Neural cell (in vitro differentiated cells): ENCODE measurements around the gene SURF1. TPM values are rescaled to one million over a fixed set of nuclear protein-coding genes. Genes with fewer than 3 reads are reported as not detected.

Source experiments
- H2AFZ ChIP-seq: fragments of 200-600, 300-800 bp; sonication (generic), shearing (Covaris generic); 2 replicates; pipeline ENCODE4 v1.6.0; 2014; ENCODE audit warnings: low read depth, mild to moderate bottlenecking, antibody characterized with exemption, low read length, moderate library complexity
- H3F3A ChIP-seq: fragments of 200-600 bp; shearing (Covaris generic); 2 replicates; pipeline ENCODE4 v1.6.1; 2016; ENCODE audit warnings: mild to moderate bottlenecking, moderate library complexity, mixed read lengths, antibody characterized with exemption, low read length; ENCODE audit not compliant: insufficient read depth, poor library complexity, severe bottlenecking
- H3K27ac ChIP-seq: fragments of 200-600, 300-800 bp; sonication (generic), shearing (Covaris generic); 2 replicates; pipeline ENCODE4 v1.5.1; 2014; ENCODE audit warnings: mild to moderate bottlenecking, low read length, moderate library complexity
- H3K27me3 ChIP-seq: fragments of 300-800, 200-600 bp; sonication (generic), shearing (Covaris generic); 2 replicates; pipeline ENCODE4 v1.6.0; 2014; ENCODE audit warnings: mild to moderate bottlenecking, low read depth, low read length, moderate library complexity; ENCODE audit not compliant: insufficient read depth
- H3K36me3 ChIP-seq: fragments of 300-800, 200-600 bp; sonication (generic), shearing (Covaris generic); 2 replicates; pipeline ENCODE4 v1.5.1; 2014; ENCODE audit warnings: mild to moderate bottlenecking, antibody characterized with exemption, low read length, moderate library complexity; ENCODE audit not compliant: insufficient read depth
- H3K4me2 ChIP-seq: fragments of 300-800, 200-600 bp; sonication (generic), shearing (Covaris generic); 2 replicates; pipeline ENCODE4 v1.6.0; 2014; ENCODE audit warnings: mild to moderate bottlenecking, low read length
- H3K4me3 ChIP-seq: fragments of 300-800, 200-600 bp; sonication (generic), shearing (Covaris generic); 2 replicates; pipeline ENCODE4 v1.5.1; 2014; ENCODE audit warnings: mild to moderate bottlenecking, low read length, moderate library complexity
- H3K79me2 ChIP-seq: fragments of 200-600 bp; shearing (Covaris generic); replicated peaks from 2 replicates; pipeline ENCODE4 v1.6.0; 2014; ENCODE audit warnings: mild to moderate bottlenecking, low read length, moderate library complexity; ENCODE audit not compliant: insufficient read depth
- H3K9ac ChIP-seq: fragments of 300-800, 200-600 bp; sonication (generic), shearing (Covaris generic); 2 replicates; pipeline ENCODE4 v1.6.1; 2016; ENCODE audit warnings: mild to moderate bottlenecking, low read length, mixed read lengths
- H3K9me2 ChIP-seq: fragments of 200-600 bp; shearing (Covaris generic); 2 replicates; pipeline ENCODE4 v1.6.1; 2016; ENCODE audit warnings: mild to moderate bottlenecking, low read length, mixed read lengths; ENCODE audit not compliant: insufficient read depth
- H3K9me3 ChIP-seq: fragments of 200-600, 300-800 bp; sonication (generic), shearing (Covaris generic); 2 replicates; pipeline ENCODE4 v1.6.1; 2016; ENCODE audit warnings: mild to moderate bottlenecking, mixed run types, low read length, moderate library complexity, mixed read lengths
- H4K20me1 ChIP-seq: fragments of 200-600 bp; shearing (Covaris generic); 2 replicates; pipeline ENCODE4 v1.6.1; 2016; ENCODE audit warnings: mild to moderate bottlenecking, mixed run types; ENCODE audit not compliant: insufficient read depth
- CTCF ChIP-seq: fragments of 450-650 bp; IDR thresholded peaks from 2 replicates; pipeline ENCODE4 v1.5.1; 2014; ENCODE audit warnings: antibody characterized with exemption, mild to moderate bottlenecking, moderate library complexity; ENCODE audit not compliant: poor library complexity, severe bottlenecking
- EP300 ChIP-seq: fragments of 450-650 bp; conservative IDR thresholded peaks from 2 replicates; pipeline ENCODE4 v1.6.1; 2014; ENCODE audit warnings: antibody characterized with exemption, mild to moderate bottlenecking, moderate library complexity; ENCODE audit not compliant: poor library complexity, severe bottlenecking
- EZH2 ChIP-seq: fragments of 200-600, 300-800 bp; shearing (Covaris generic), sonication (generic); IDR thresholded peaks from 2 replicates; pipeline ENCODE4 v1.6.1; 2014; ENCODE audit warnings: antibody characterized with exemption, low read length, borderline replicate concordance, mild to moderate bottlenecking; ENCODE audit not compliant: insufficient read depth, poor library complexity, severe bottlenecking
- MXI1 ChIP-seq: fragments of 450-650 bp; conservative IDR thresholded peaks from 2 replicates; pipeline ENCODE4 v1.6.1; 2014; ENCODE audit warnings: antibody characterized with exemption, mild to moderate bottlenecking; ENCODE audit not compliant: poor library complexity, severe bottlenecking
- POLR2AphosphoS5 ChIP-seq: IDR thresholded peaks from 2 replicates; pipeline ENCODE4 v1.6.1; 2012
- RAD21 ChIP-seq: fragments of 450-650 bp; conservative IDR thresholded peaks from 2 replicates; pipeline ENCODE4 v1.6.1; 2014; ENCODE audit warnings: antibody characterized with exemption, mild to moderate bottlenecking, moderate library complexity
- REST ChIP-seq: IDR thresholded peaks from 2 replicates; pipeline ENCODE4 v1.6.1; 2012; ENCODE audit warnings: borderline replicate concordance
- SMC3 ChIP-seq: fragments of 450-650 bp; conservative IDR thresholded peaks from 2 replicates; pipeline ENCODE4 v1.6.1; 2014; ENCODE audit warnings: antibody characterized with exemption, mild to moderate bottlenecking, moderate library complexity; ENCODE audit not compliant: poor library complexity
- TAF1 ChIP-seq: IDR thresholded peaks from 2 replicates; pipeline ENCODE4 v1.6.1; 2012; ENCODE audit warnings: low read depth
- polyA plus RNA-seq: library from polyadenylated mRNA; depleted of rRNA; stranded (reverse); fragments of >200 nt; gene quantifications from 2 replicates; pipeline ENCODE4 v1.2.3, GENCODE V29; 2014

The SURF1 gene
- polyA plus RNA-seq, 1 donor from 2014 or later, result 32.3 TPM

GRCh38 chr9:133405508-133406438 is 49.5 kb upstream of the SURF1 start:
- H3K9me3 ChIP-seq, result no peaks in the 10 kb centered on the region
- H3K27ac ChIP-seq, result no peak overlapping the region
- H4K20me1 ChIP-seq, result no peaks in the 10 kb centered on the region
- no peak overlapping the region for H3K9ac ChIP-seq
- no peaks in the 10 kb centered on the region for H3K9me2 ChIP-seq
- no peaks in the 10 kb centered on the region for H3F3A ChIP-seq
- no peaks in the 10 kb centered on the region for H3K79me2 ChIP-seq
- H3K27me3 ChIP-seq, result no peaks in the 10 kb centered on the region
- no peak overlapping the region for H3K4me3 ChIP-seq
- TF ChIP-seq RAD21, result no peak
- H3K4me2 ChIP-seq, result no peak overlapping the region
- H2AFZ ChIP-seq, result no peak overlapping the region
- no peaks in the 10 kb centered on the region for H3K36me3 ChIP-seq

GRCh38 chr9:133404454-133405002 is 48.2 kb upstream of the SURF1 start:
- no peak overlapping the region for H3K4me2 ChIP-seq
- no peaks in the 10 kb centered on the region for H3K27me3 ChIP-seq
- H3K9ac ChIP-seq, result no peak overlapping the region
- H3F3A ChIP-seq, result no peaks in the 10 kb centered on the region
- TF ChIP-seq EZH2, result no peak
- no peak for TF ChIP-seq RAD21
- TF ChIP-seq REST, result no peak
- no peak for TF ChIP-seq TAF1
- no peak for TF ChIP-seq SMC3
- no peak for TF ChIP-seq EP300
- no peak for TF ChIP-seq CTCF
- TF ChIP-seq POLR2AphosphoS5, result no peak
- no peak for TF ChIP-seq MXI1
- H3K9me3 ChIP-seq, result no peaks in the 10 kb centered on the region
- no peaks in the 10 kb centered on the region for H4K20me1 ChIP-seq
- no peak overlapping the region for H3K4me3 ChIP-seq
- no peaks in the 10 kb centered on the region for H3K36me3 ChIP-seq
- H3K9me2 ChIP-seq, result no peaks in the 10 kb centered on the region
- no peak overlapping the region for H3K27ac ChIP-seq
- no peaks in the 10 kb centered on the region for H3K79me2 ChIP-seq
- H2AFZ ChIP-seq, result no peak overlapping the region
